GM18520 (cell line): ENCODE data around the gene CNNM3.
"Not testable (repeated sequence)": the region's sequence is repeated elsewhere in the genome, so short reads cannot be mapped to it uniquely, and the experiment has no call there.

Experiments
- ATAC-seq: cut with Tn5 transposase; IDR thresholded peaks from one replicate; pipeline ENCODE4 v1.9.1; 2021; ENCODE audit not compliant: unreplicated experiment

Gene CNNM3

DNA sequence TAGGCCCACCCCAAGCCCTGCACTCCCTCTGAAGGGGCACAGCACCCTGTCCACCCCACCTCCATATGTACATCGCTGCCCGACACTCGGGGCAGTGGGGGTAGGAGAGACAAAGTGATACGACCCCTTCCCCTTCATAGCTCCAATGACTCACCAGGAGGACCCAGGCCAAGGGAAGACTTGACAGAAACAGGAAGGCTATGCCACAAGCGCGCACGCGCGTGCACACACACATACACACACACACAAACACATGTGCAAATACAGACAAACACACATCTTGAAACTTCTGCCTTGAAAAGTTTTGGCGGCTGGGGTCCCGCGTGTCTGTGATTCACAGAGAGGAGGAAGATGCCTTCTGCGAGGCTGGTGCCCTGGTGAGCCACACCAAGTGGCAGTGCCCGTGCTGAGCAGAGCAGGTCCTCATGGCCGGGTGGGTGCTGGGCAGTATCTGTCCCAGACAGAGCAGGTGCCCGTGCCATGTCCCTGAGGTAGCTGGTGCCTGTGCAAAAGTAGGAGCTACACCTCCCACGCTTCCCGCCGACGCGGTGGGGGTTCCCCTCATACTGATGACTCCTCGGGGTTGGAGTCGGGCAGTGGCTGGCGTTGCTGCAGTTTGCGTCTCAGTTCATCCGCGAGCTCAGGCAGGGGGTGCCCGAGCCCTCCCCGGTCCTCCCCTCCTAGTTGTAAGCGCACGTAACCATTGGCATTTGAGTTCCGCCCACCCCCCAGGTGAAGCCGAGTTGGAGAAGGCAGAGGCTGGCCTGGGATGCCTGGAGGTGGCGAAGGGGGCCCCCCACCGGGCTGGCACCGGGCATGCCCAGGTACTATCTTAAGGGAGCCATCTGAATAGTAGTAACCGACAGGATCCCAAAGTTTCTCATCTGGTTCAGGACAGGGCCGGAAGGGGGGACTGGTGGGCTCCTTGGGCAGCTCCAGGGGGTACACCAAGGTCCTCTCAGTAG lies 44.3 kb downstream of the CNNM3 start:
- ATAC-seq: no peak

DNA sequence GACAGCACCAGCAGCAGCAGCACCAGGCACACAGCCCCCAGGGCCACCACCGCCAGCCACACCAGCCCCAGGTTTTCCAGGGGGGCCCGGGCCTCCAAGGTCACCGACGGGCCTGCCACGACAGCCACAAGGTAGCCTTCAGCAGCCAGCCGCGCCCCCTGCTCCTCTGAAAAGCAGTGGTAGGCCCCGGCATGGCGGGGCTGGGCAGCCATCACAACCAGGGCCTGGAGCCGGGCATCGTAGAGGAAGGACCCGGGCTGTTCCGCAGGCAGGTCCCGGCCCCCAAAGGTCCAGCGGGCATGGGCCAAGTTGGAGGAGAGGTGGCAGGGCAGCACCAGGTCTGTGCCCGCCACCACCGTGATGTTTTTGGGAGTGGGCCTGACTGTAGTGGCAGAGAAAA lies 45.0 kb downstream of the CNNM3 start:
- ATAC-seq: no peak

DNA sequence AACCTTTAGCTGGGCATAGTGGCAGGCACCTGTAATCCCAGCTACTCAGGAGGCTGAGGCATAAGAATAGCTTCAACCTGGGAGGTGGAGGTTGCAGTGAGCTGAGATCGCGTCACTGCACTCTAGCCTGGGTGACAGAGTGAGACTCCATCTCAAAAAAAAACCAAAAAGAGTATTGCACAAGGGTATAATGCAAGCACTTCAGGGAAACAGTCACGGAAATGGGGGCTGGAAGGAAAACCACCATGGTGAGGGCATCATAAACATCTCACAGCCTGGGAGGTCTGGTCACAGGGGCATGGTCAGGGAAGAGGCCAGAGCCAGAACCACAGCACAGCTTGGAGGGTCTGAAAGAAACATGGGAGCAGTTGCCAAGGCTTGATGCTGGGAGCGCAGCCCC lies 47.0 kb downstream of the CNNM3 start:
- ATAC-seq: not testable (repeated sequence)

DNA sequence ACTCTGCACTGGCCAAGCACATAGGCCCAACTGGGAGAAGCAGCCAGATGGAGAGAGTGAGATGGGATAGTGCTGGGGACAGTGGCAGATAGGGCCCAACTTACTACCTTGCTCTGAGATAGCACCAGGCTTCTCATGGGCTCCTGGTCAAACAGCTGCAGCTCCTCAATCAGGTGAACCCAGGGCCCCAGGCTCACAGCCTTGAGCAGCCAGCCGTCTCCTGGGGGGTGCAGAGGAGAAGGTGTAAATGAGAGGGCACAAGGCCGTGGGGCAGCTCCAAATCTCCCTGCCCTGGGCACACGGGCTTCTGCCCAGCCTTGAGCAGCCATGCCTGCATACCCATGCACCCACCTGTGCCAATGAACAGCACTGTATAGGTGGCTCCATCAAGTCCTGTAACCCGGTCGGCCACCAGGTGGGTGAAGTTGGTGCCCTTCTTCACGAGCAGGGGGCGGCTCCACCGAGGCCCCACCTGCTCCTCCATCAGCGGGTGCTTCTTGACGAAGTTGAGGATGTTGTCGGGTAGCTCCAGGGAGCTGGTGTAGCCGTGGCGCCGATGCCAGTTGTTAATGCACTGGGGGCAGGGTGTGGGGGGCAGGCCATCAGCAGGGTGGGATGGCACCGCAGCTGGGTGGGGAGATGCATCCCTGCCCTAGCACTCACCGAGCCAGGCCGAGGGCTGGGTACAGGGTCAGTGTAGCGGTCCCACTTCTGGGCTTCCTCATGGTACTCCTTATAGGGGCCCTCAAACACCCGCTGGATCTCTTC lies 47.7 kb downstream of the CNNM3 start:
- no peak for ATAC-seq

DNA sequence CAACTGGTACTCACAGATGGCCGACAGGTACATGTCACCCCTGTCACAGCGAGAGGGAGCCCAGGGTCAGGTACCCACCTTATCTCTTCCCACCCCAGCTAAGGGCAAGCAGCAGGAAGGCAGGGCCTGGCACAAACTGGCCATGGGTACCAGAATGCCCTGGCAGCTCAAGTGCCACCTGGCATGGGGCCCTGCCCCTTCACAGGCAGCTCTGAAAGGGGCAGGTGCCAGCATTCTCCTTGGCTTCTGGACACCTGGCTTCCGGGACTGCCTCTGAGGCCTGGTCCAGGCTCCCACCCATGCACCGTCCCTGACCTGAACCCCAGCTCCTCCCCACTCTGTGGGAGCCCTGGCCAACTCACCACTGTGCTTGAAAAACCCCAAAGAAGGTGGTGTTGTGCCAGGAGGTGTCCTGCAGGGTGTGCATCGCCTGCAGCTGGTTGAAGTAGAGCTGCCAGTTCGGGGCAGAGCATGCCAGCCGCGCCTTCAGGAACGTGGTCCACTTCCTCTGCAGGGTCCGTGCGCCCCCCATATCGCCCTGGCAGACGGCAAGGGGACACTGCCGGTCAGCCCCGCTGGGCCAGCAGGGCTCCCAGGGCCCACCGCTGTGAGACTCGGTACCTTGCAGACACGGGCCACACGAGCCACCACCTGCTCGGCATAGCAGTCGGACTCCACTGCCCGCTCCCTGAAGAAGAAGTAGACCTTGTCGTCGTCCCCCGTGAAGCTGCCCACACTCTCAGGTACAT lies 48.4 kb downstream of the CNNM3 start:
- ATAC-seq: no peak

DNA sequence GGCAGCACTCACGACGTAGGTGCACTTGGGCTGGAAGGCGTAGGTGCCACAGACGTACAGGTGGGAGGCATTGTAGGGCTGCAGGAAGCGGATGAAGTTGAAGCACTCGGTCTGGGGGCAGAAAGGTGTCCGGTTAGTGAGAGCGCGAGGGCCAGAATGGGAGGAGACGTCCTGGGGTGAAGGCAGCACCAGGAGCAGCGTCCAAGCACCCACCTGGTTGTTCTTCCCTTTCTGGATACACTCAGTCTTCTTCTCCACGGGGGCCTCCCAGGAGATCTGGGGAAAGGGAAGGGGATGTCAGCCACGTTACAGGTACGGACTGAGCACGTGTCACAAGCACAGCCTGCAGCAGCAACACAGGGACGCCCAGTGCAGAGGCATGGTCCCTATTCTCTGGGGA lies 49.6 kb downstream of the CNNM3 start:
- no peak for ATAC-seq

DNA sequence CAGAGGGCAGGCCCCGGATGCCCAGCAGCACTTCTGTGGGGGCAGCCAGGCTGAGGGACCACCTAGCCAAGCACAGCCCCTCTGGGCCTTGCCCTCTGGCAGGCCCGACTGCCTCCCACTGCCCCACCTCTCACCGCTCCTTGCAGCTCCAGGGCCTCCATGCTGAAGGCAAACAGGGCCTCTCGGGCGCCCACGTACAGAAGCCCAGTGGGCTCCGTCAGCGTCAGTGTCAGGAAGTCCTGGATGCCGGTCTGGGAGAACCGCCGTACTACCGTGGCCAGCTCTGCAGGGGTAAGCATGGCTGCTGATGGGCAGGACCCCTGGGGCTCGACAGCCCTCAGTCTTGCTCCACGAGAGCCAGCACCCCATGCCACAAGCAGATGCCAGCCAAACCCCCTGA lies 50.1 kb downstream of the CNNM3 start:
- ATAC-seq: no peak

DNA sequence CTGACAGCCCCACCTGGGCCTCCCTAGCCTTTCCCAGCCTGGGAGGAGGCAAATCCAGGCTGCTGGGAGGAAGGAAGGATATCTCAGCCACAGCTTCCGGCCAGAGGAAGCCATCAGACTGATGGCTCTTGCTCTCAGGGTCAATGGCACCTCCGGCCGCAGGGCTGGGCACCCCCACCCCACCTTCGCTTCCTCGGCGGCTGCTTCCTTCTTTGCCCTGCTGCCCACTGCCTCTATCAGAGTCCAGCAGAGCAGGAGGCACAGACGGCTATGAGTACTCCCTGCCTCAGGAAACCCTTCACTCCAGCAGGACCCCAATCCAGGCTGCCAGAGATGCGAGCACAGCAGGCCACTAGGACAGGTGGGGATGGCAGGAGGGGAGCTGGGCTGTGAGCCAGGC lies 50.5 kb downstream of the CNNM3 start:
- ATAC-seq: no peak

DNA sequence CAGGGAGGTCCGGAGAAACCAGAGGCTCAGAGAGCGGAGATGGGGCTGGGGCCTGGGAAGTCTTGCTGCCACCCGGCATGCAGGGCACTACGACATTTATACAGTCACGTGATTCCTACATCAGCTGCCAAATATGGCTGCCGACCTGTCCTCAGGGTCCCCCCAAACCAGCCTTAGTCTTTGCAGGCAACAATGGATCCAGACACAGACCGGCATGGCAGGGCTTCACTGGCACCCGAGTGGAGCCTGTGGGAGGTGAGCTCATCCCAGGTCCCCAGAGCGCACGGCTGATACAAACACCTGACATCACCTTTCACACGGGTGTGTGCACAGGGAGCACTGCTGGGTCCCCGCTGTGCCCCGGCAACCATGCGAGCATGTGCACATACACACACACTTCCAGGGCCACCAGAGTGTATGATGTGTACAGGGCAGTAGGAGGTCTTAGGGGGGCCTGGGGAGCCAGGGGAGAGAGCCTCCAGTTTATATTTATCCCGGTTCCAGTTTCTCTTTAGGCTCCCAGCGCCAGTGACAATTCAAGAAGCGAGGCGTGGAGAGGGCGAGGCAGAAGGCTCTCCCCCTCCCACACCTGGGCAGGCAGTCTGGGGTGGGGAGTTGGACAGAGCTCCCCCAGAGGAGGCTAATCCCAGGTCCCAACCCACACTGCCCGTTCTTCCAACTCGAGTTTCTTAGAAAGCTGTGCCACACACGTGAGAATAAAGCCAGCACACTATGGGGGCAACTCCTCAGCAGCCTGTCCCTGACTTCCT lies 51.1 kb downstream of the CNNM3 start:
- ATAC-seq: no peak

DNA sequence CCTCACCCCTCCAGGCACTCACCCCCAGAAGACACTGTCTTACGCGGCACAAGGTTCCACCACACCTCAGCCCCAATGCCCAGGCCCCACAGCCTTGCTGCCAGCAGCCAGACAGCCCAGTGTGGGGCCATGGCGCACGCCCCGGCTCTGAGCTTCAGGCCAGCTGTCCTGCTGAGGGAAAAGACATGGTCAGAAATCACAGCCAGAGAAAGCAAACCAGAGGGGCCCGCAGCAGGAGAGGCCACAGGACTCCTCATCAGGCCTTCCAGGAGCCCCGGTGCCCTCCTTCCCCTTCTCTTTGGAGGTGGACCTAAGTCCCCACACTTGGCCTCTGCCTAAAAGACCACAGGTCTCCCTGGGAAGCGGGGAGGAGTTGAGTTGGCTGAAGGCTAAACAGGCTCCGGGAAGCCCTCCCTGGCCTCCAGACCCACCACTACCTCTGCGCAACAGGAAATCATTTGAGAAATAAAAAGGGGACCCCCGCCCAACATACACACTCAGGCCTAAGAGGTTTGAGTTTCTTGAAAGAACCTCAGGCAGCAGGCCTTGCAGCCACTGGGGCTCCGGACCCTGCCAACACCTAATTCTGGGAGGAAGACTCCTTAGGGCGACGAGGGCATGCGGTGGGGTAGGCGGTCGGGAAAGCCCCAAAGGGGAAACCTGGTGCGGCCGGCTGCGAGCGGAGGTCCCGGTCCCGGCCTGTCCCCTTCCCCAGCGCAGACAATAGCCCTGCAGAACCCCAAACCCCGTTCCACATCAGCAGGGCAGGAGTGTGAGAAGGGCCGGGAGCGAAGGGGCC lies 51.9 kb downstream of the CNNM3 start:
- no peak for ATAC-seq

DNA sequence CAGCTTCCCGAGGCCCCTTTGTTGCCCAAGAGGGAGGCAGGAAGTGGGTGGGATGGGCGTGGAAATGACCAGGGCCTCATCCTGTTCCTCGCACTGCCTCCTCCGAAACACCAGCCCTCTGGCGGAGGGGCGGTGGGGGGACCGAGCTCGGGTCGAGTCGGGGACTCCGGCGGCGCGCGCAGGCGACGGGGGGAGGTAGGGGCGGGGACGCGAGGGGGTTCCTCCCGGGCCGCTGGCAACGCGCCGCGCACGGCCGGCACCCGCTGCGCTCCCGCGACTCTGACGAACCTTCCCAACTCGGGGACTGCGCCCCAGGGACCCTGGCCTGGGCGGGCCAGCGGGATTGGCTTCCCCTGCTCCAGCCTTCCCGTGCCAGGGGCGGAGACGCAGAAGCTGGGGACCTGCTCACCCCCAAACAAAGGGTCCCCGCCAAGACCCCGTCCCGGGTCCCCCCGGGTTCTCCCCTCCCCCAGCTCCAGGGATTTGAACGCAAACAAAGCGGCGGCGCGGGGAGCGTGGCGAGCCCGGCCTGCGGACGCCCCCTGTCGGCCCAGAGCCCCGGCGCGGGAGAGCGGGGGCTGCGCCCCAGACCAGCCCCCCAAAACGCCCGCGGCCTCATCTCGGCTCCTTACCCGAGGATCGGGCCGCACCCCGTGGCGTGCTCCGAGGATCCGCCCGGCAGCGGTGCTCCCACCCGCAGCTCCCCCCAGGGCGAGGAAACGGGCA lies 52.6 kb downstream of the CNNM3 start:
- no peak for ATAC-seq

DNA sequence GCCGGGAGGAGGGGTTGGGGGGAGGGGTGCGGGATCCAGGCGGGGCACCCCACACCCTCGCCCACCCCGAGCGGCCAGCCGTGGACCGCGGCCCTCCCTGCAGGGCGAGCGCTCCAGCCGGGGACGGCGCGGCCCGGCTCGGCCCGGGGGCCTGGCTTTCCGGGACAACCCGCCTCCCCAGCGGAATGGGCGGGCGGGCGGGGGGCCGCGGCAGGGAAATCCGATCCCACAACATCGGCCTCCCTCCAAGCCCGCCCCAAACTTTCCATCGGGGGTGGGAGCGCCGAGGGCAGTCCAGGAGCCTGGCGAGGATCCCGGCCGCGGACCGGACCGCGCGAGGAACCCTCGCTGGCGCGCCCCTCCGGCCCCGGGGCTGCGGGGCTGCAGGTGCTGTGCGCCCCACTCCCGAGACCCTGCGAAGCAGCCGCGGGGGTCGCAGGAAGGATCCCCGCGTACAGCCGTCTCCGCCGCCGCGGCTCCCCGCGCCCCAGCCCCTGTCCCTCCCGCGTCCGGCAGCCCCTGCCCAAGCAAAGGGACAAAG lies 53.3 kb downstream of the CNNM3 start:
- ATAC-seq: no peak

DNA sequence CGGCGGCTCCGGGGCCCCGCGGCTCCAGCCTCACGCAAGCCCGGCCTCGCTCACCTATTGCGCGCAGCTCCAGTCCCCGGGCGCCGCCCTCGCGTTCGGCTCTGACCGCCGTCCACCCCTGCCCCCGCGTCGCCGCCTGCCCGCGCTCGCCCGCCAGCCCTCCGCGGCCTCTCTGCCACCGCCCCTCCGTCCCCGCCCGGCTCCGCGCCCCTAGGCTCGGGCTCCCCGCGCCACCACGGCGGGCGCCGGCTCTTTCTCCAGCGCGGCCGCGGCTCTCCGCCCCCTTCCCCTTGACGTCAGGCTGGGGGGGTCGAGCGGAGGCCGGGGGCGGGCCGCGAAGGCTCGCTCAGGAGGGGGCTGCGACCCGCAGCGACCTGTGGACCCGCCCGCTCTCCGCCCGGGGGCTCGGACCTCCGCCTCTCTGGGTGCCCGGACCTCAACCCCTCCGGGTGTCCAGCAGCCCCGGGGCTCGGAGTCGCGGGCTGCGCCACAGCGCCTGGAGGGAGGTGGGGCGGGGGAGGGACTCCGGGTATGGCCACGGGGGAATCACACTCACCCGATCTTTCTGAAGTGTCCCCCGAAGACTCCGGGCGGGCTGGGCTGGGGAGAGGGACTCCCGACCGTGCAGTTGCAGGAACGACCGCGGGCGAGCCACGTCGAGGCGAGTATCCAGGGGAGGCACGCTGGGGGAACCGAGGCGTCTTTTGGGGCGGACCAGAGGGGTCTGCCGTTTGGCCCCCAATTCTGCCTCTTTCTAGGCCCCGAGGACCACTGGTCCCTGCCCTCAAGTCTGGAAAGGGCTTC lies 54.0 kb downstream of the CNNM3 start, which contains the start of gene SEMA4C:
Gene SEMA4C (minus strand): TSS at position 259 of the 804 bp plus-strand sequence. CDS start 2,194 bp downstream, outside the sequence.
- ATAC-seq: no peak

DNA sequence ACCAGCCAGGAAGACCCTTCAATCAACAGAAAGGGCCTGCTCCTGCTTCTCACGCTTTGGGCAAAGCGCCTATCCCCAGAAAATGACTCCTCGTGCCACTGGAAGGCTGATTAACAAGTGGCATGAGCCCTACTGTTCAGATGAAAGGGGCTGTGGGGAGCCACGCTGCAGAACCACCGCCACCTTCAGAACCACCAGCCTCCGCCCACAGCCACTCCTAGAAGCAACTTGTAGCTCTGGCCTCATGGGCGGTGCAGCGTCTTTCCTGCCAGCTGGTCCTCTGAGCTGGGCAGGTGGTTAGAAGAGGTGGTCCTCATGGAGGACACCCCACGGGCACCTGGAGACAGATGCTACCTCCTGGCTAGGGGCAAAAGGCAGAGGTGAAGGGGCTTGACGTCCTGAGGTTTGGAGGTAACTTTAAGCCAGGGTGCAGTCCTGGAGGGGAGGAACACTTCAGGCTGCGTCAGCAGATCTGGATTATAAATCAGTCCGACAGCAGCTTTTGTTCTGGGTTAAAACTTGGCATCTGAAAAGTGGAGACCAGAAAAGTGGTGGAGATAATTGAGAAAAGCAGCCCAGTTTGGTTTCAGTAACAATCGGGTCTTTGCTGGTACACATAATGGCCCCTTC lies 54.7 kb downstream of the CNNM3 start:
- no peak for ATAC-seq

DNA sequence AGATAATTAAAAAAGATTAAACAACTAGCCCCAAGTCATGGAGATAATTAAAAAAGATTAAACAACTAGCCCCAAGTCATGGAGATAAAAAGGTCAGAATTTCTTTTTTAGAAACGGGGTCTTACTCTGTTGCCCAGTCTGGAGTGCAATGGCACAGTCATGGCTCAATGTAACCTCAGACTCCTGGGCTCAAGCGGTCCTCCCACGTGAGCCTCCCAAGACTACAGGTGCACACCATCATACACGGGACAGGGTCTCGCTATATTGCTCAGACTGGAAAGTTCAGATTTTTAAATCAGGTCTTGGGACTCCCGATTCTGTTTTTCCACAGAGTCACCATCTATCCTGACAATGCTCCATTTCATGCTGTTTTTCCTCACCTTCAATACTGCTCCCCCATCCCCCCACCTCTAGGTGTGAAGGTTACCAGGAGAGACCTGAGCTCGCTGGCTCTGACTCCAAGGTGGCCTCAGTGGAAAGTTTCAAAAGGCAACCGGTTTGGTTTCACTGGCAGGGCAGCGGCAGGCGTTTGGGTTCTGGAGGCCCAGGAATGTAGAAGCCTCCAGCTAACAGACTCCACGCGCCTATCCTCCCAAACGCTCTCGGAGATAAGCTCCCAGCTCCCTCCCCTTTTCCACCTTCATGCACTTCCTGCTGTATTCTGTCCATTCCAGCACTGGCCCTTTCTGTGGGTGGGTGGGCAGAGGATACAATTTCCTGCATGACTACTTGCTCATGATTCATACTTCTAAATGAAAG lies 56.7 kb downstream of the CNNM3 start:
- no peak for ATAC-seq

DNA sequence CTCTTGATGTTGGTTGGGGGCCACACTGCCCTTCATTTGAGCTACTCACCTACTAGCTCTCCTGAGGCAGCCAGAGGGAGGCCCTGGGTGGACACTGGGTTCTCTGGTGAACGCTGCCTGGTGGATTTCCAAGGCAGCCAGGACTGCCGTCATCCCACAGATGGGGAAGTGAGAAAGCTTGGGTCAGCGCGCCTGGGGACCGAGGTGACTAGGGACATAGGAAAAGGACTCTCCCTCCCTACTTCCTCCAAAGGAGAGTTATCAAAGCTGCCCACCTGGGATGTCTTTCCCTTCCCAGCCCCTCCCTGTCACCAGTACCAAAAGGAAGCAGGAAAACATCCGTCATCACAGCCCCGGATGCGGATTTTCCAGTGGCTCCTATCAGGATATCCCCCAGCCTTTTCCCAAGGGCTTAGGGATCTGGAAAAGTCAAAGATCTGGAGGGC lies 57.6 kb downstream of the CNNM3 start:
- no peak for ATAC-seq
